ENCODE data around the gene KDM5B. TPM values are rescaled to one million over a fixed set of nuclear protein-coding genes. Genes with fewer than 3 reads are reported as not detected.
A peak's percentile ranks its signal among the peaks of the same experiment; 100 is the strongest.

The KDM5B gene
- total RNA-seq, 2 donors from 2014 or later: 14.6 to 18.5 TPM

DNA sequence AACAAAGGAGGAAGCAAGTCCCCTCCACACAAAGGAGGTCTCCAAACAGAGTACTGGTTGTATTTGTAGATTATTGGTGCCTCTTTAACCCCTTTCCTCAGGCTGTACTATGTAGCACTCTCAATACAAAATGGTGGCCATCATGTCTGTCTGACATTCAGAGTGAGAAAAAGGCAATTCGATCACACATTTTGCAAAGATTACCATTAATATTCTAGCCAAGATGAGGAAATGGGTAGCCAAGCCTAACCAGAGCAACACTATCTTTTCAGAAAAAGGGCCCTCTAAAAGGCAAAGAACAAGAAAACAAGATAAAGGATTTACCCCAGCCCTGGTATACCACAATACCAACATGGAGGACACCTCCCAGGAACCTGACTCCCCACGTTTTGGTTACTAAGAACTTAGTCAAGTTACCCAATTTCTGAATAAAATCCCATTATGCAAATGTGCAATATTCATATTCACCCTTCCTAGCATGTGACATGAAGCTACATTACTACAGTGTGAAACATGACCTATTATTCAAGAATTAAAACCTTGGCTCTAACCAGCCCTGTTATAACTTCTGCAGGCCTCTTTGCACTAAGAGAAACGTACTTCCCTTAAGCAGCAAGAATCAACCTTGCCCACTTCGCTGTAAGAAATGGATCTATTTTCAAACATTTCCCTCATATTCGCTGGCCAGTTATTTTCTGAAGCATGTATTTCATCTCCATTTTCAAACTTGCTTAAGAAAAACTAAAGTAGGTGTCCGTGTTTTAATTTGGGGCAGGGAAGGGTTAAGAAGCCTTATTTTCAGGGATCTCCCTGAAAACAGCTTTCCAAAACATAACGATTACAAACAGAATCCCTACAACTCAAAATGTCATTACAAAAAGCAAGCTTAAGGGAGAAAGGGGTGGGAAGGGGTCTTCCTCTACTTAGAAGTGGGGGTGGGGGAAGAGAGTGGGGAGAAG is 2.1 kb downstream of the KDM5B start:
- Histone ChIP-seq H3K4me3 (peak overlapping the region; percentile 83 to 94), H3K27me3 (no peaks in the 10 kb centered on the region), H3K9me3 (no peaks in the 10 kb centered on the region), H3K27ac (peak overlapping the region; percentile 87 to 88), H3K4me1 (peaks cover 0 to 41% of the 10 kb centered on the region in 2 donors), H3K36me3 (no peaks in the 10 kb centered on the region)
- TF ChIP-seq, protein P1, sequence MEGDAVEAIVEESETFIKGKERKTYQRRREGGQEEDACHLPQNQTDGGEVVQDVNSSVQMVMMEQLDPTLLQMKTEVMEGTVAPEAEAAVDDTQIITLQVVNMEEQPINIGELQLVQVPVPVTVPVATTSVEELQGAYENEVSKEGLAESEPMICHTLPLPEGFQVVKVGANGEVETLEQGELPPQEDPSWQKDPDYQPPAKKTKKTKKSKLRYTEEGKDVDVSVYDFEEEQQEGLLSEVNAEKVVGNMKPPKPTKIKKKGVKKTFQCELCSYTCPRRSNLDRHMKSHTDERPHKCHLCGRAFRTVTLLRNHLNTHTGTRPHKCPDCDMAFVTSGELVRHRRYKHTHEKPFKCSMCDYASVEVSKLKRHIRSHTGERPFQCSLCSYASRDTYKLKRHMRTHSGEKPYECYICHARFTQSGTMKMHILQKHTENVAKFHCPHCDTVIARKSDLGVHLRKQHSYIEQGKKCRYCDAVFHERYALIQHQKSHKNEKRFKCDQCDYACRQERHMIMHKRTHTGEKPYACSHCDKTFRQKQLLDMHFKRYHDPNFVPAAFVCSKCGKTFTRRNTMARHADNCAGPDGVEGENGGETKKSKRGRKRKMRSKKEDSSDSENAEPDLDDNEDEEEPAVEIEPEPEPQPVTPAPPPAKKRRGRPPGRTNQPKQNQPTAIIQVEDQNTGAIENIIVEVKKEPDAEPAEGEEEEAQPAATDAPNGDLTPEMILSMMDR (IDR thresholded peaks at IDR 0.05): no peak
- no peak for DNase-seq (ENCODE audit: low spot score)

DNA sequence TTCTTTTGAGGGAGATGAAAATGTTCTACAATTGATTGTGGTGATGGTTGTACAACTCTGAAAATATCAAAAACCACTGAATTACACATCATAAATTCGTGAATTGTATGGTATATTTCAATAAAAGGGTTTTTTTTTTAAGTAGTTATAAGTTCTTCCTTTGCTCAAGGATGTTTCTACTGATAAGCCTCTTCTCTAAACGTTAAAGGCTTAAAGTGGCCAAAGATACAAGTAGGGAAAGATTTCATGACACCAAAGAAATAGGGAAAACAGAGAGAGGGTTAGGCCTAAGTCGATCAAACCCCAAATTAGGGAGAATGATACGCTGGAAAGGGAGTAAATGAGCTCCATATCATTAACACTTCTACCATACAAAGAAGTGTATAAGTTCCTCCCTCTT is 4.1 kb downstream of the KDM5B start:
- Histone ChIP-seq H3K27me3 (no peaks in the 10 kb centered on the region), H3K27ac (no peak overlapping the region), H3K9me3 (no peaks in the 10 kb centered on the region), H3K36me3 (no peaks in the 10 kb centered on the region), H3K4me3 (no peak overlapping the region), H3K4me1 (peaks cover 0 to 31% of the 10 kb centered on the region in 2 donors)
- TF ChIP-seq, protein P1 (IDR thresholded peaks at IDR 0.05): no peak
- no peak for DNase-seq (ENCODE audit: low spot score)

DNA sequence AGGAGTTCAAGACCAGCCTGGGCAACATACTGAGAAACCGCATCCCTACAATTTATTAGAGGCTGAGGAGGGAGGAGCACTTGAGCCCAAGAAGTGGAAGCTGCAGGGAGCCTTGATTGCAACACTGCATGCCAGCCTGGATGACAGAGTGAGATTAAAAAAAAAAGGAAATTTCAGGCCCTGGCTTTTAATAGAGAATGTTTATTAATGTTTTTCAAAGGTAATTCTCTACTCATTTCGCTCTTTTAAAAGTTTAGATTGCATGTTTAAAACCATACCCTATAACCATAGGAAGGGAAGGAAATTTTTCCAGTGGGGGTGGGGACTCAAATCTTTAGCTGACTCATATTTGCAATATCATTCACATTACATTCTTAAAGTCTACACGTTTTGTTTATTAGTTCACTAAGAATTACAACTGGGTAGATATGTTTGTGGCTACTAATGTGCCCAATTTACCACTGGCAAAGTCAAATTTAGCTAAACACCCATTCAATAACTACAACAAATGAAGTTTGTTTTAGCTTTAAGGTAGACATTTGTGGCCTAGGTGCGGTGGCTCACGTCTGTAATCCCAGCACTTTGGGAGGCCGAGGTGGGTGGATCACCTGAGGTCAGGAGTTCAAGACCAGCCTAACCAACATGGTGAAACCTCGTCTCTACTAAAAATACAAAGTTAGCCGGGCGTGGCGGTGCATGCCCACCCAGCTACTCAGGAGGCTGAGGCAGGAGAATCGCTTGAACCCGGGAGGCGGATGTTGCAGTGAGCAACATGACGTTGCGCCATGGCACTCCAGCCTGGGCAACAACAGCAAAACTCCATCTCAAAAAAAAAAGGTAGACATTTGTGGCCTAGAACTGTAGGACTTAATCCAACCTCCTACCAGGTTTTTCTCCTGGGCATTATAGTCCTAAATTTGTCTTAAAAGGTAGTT is 5.0 kb downstream of the KDM5B start:
- H3K9me3 ChIP-seq: no peaks in the 10 kb centered on the region
- no peak overlapping the region for H3K4me3 ChIP-seq
- DNase-seq (ENCODE audit: low spot score): peak; percentile 50
- TF ChIP-seq, protein P1 (IDR thresholded peaks at IDR 0.05): no peak
- no peak overlapping the region for H3K27ac ChIP-seq
- H3K4me1 ChIP-seq: peaks cover 0 to 25% of the 10 kb centered on the region in 2 donors
- H3K36me3 ChIP-seq: no peaks in the 10 kb centered on the region
- no peaks in the 10 kb centered on the region for H3K27me3 ChIP-seq

DNA sequence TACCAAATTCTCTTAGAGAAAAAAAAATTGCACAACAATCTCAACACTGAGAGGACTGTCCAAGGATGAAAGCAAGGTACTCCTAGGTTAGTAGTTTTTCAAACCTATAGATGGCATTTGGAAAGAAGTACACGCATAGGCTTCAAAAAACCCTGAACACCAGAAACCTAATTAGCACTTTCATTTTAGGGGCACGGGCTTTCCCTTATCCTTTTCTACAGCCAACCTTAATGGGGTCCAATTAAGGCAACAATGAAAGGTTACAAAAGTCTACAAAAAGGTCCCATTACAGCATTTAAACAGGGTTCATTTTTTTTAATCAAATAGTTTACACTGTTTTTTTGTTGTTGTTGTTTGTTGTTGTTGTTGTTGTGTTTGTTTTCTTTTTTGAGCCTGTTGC is 6.2 kb downstream of the KDM5B start:
- H3K27ac ChIP-seq: no peak overlapping the region
- TF ChIP-seq, protein P1 (IDR thresholded peaks at IDR 0.05): no peak
- no peaks in the 10 kb centered on the region for H3K9me3 ChIP-seq
- H3K36me3 ChIP-seq: no peaks in the 10 kb centered on the region
- no peak overlapping the region for H3K4me3 ChIP-seq
- DNase-seq (ENCODE audit: low spot score): no peak
- no peaks in the 10 kb centered on the region for H3K27me3 ChIP-seq
- H3K4me1 ChIP-seq: peaks cover 0 to 25% of the 10 kb centered on the region in 2 donors

DNA sequence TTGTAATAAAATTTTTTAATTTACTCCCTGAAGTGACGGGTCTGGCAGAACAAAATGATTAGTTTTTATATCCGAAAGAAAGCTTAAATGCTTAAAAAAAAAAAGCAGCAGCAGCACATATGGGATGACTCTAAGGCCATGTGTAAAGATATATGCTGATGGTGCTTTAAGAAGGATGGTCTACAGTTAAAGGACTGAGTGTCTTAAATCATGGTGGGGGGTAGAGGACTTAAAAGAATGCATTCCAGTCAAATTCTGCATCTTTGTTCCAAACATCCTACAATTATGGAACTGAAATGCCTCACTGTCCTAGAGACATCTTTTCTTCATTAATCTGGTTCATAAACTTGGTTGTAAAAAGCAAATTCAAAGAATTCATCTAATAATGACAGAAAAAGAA is 7.0 kb downstream of the KDM5B start:
- Histone ChIP-seq H3K4me1 (peaks cover 0 to 22% of the 10 kb centered on the region in 2 donors), H3K9me3 (no peaks in the 10 kb centered on the region), H3K27me3 (no peaks in the 10 kb centered on the region), H3K27ac (no peak overlapping the region), H3K36me3 (no peaks in the 10 kb centered on the region), H3K4me3 (no peak overlapping the region)
- no peak for DNase-seq (ENCODE audit: low spot score)
- TF ChIP-seq, protein P1 (IDR thresholded peaks at IDR 0.05): no peak
